Endothelial cell of umbilical vein (primary cell): ENCODE results near the gene ENC1. TPM values are rescaled to one million over a fixed set of nuclear protein-coding genes. Genes with fewer than 3 reads are reported as not detected.

Source experiments
- BruUV-seq: library from RNA; stranded (reverse); fragments of 400-500 nt; replicated peaks from 2 replicates; lab custom pipeline; 2021; lab: Mats Ljungman, UMichigan
- CTCF ChIA-PET: fragments of 300-600, 350-600 bp; sonication (Branson Sonifier 250); formaldehyde crosslinking; loops from one replicate; lab custom pipeline; 2021; ENCODE audit warnings: antibody characterized with exemption, inconsistent platforms; lab: Charles Lee
- POLR2A ChIA-PET: fragments of 300-600, 350-600 bp; sonication (Branson Sonifier 250); formaldehyde crosslinking; loops from one replicate; lab custom pipeline; 2021; ENCODE audit warnings: antibody characterized with exemption, inconsistent platforms; lab: Charles Lee
- DNase-seq: peaks from one replicate; pipeline ENCODE4 v3.0.0-alpha.2; 2011; ENCODE audit warnings: low read depth, low spot score
- FAIRE-seq: peaks from 2 replicates; lab custom pipeline; 2011; peaks lifted over from hg19 to GRCh38; lab: Jason Lieb, UNC
- H2AFZ ChIP-seq: 2 replicates; pipeline ENCODE4 v1.6.0; 2012; ENCODE audit warnings: low read depth, low read length, control low read depth, inconsistent platforms
- H3K27ac ChIP-seq: 2 replicates; pipeline ENCODE4 v1.5.1; 2011; ENCODE audit warnings: low read depth, mild to moderate bottlenecking, control low read depth, low read length, moderate library complexity; ENCODE audit not compliant: insufficient read depth
- H3K27me3 ChIP-seq, 2 experiments: 2 replicates each; pipeline versions ENCODE4 v1.6.0 to v1.6.1; 2011; ENCODE audit warnings: low read length in 2 of 2, mixed read lengths in 1 of 2; ENCODE audit not compliant: control insufficient read depth in 2 of 2, insufficient read depth in 2 of 2
- H3K36me3 ChIP-seq, 2 experiments: 2 replicates in 1 of 2; 3 replicates in 1 of 2; pipeline ENCODE4 v1.5.1; 2011; ENCODE audit warnings: low read length in 2 of 2, mild to moderate bottlenecking in 1 of 2, moderate library complexity in 1 of 2; ENCODE audit not compliant: control insufficient read depth in 2 of 2, insufficient read depth in 2 of 2; ENCODE audit errors: extremely low read depth in 1 of 2
- H3K4me1 ChIP-seq: 3 replicates; pipeline ENCODE4 v1.5.1; 2011; ENCODE audit warnings: mild to moderate bottlenecking, low read length; ENCODE audit not compliant: control insufficient read depth, insufficient read depth; ENCODE audit errors: extremely low read depth
- H3K4me2 ChIP-seq: 2 replicates; pipeline ENCODE4 v1.6.1; 2011; ENCODE audit warnings: low read length, control low read depth, mixed read lengths; ENCODE audit not compliant: insufficient read depth
- H3K4me3 ChIP-seq, 3 experiments: fragments of 200-600 bp in 1 of 3; sonication (generic), shearing (Covaris generic) in 1 of 3; replicated peaks in 1 of 3; 2 replicates each; pipeline ENCODE4 v1.5.1; 2011 to 2016; ENCODE audit warnings: control low read depth in 3 of 3, low read length in 3 of 3, mild to moderate bottlenecking in 2 of 3, inconsistent platforms in 1 of 3, low read depth in 1 of 3, moderate library complexity in 1 of 3; ENCODE audit not compliant: insufficient read depth in 1 of 3
- H3K79me2 ChIP-seq: 2 replicates; pipeline ENCODE4 v1.6.0; 2012; ENCODE audit warnings: low read length, inconsistent platforms; ENCODE audit not compliant: control insufficient read depth, insufficient read depth
- H3K9ac ChIP-seq: replicated peaks from 2 replicates; pipeline ENCODE3; 2011; ENCODE audit warnings: low read length, control low read depth; ENCODE audit not compliant: insufficient read depth; ENCODE audit errors: extremely low read depth
- H3K9me1 ChIP-seq: replicated peaks from 3 replicates; pipeline ENCODE4 v1.6.0; 2011; ENCODE audit warnings: mild to moderate bottlenecking, low read length; ENCODE audit not compliant: control insufficient read depth, insufficient read depth; ENCODE audit errors: extremely low read depth
- H3K9me3 ChIP-seq: replicated peaks from 2 replicates; pipeline ENCODE4 v1.5.1; 2012; ENCODE audit warnings: low read length, inconsistent platforms; ENCODE audit not compliant: control insufficient read depth, insufficient read depth
- H4K20me1 ChIP-seq: replicated peaks from 2 replicates; pipeline ENCODE3; 2011; ENCODE audit warnings: mild to moderate bottlenecking, low read length; ENCODE audit not compliant: control insufficient read depth, insufficient read depth; ENCODE audit errors: extremely low read depth
- EZH2 ChIP-seq: IDR thresholded peaks from 2 replicates; pipeline ENCODE4 v1.6.1; 2012; ENCODE audit warnings: borderline replicate concordance, low read depth, mild to moderate bottlenecking, moderate library complexity, low read length, inconsistent platforms; ENCODE audit not compliant: severe bottlenecking
- FOS ChIP-seq: IDR thresholded peaks from 2 replicates; pipeline ENCODE4 v1.6.1; 2011; ENCODE audit warnings: mild to moderate bottlenecking, low read length, moderate library complexity, borderline replicate concordance; ENCODE audit not compliant: insufficient read depth
- GATA2 ChIP-seq: IDR thresholded peaks from 2 replicates; pipeline ENCODE4 v1.7.0; 2011; ENCODE audit warnings: low read depth, mild to moderate bottlenecking, moderate library complexity, mixed read lengths, low read length; ENCODE audit not compliant: insufficient read length, insufficient read depth
- JUN ChIP-seq: IDR thresholded peaks from 2 replicates; pipeline ENCODE4 v1.6.1; 2011; ENCODE audit warnings: borderline replicate concordance, low read depth; ENCODE audit not compliant: insufficient read length, insufficient read depth
- MYC ChIP-seq: IDR thresholded peaks from one replicate; pipeline ENCODE4 v1.6.1; 2011; ENCODE audit warnings: mild to moderate bottlenecking, low read depth, low read length
- POLR2A ChIP-seq: IDR thresholded peaks from 2 replicates; pipeline ENCODE4 v1.6.1; 2012; ENCODE audit warnings: low read depth, mild to moderate bottlenecking, control low read depth, low read length
- POLR2AphosphoS5 ChIP-seq: IDR thresholded peaks from 2 replicates; pipeline ENCODE4 v1.6.1; 2012; ENCODE audit warnings: low read depth, mild to moderate bottlenecking, control low read depth, low read length, moderate library complexity; ENCODE audit not compliant: insufficient read depth
- dilution Hi-C: fragments of 300-500 bp; cut with MboI; formaldehyde crosslinking; loops from one replicate; pipeline ENCODE4 v1.15.0; 2019; ENCODE audit warnings: low sequenced_read_pairs; ENCODE audit not compliant: extremely low pct_ligation_motif_present
- intact Hi-C: fragments of 100-400 bp; cut with micrococcal nuclease; formaldehyde crosslinking; loops from one replicate; pipeline ENCODE4 v1.10.0; 2022
- polyA plus RNA-seq, 4 experiments: library from polyadenylated mRNA; depleted of rRNA in 3 of 4; stranded (reverse) in 3 of 4; unstranded in 1 of 4; fragments of >200 nt; gene quantifications; 2 replicates each; pipeline versions ENCODE4 v1.2.1 to v1.2.3, GENCODE V29; 2011 to 2012; ENCODE audit warnings: missing spikeins in 1 of 4
- total RNA-seq: library from RNA; stranded (reverse); gene quantifications from 2 replicates; pipeline ENCODE4 v1.2.3, GENCODE V29; 2021
- TF ChIP-seq, protein P1 (sequence below), 2 donors: IDR thresholded peaks; 1 replicate in 1 of 2; 2 replicates in 1 of 2; pipeline ENCODE4 v1.5.1; 2011; ENCODE audit warnings: low read length in 2 of 2, mild to moderate bottlenecking in 2 of 2, moderate library complexity in 2 of 2, control low read depth in 1 of 2, inconsistent platforms in 1 of 2, low read depth in 1 of 2; ENCODE audit not compliant: insufficient read depth in 1 of 2; ENCODE audit errors: extremely low read depth in 1 of 2
- TF ChIP-seq, protein P2 (sequence below): IDR thresholded peaks from 2 replicates; pipeline ENCODE4 v1.6.1; 2011; ENCODE audit not compliant: insufficient read depth, insufficient read length

The ENC1 gene
- total and polyA plus RNA-seq, 2 donors (not counting 3 experiments of a cell fraction or from before 2014, with no cell fraction given) = 42.2 to 53.3 TPM

DNA sequence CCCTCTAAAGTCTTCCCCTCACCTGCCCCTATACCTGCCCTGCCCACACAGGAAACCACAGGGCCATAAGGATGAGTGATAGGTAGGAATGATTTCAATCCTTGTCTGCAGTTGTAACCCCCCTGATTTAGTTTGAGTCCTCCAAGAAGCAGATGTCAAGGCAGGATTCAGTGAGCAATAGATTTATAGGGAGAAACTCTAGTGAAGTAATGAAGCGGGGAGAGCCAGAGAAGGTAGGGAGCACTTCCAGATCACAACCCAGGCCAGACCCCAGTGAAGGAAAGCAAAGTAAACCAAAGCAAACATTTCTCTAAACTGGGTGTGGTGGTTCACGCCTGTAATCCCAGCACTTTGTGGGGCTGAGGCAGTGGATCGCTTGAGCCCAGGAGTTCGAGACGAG, 22.4 kb downstream of the ENC1 start:
- Histone ChIP-seq H3K36me3 (no peaks in the 10 kb centered on the region), H3K4me1 (no peaks in the 10 kb centered on the region), H4K20me1 (no peaks in the 10 kb centered on the region), H3K9me1 (no peaks in the 10 kb centered on the region), H3K27ac (no peak overlapping the region), H3K27me3 (no peaks in the 10 kb centered on the region), H3K9me3 (no peaks in the 10 kb centered on the region), H3K79me2 (no peaks in the 10 kb centered on the region), H3K4me3 (no peak overlapping the region), H2AFZ (no peak overlapping the region), H3K4me2 (no peak overlapping the region), H3K9ac (no peak overlapping the region)
- BruUV-seq = no TSS peak
- TF ChIP-seq POLR2AphosphoS5 (no peak), POLR2A (no peak), GATA2 (no peak), EZH2 (no peak), MYC (no peak)
- TF ChIP-seq, protein P1, sequence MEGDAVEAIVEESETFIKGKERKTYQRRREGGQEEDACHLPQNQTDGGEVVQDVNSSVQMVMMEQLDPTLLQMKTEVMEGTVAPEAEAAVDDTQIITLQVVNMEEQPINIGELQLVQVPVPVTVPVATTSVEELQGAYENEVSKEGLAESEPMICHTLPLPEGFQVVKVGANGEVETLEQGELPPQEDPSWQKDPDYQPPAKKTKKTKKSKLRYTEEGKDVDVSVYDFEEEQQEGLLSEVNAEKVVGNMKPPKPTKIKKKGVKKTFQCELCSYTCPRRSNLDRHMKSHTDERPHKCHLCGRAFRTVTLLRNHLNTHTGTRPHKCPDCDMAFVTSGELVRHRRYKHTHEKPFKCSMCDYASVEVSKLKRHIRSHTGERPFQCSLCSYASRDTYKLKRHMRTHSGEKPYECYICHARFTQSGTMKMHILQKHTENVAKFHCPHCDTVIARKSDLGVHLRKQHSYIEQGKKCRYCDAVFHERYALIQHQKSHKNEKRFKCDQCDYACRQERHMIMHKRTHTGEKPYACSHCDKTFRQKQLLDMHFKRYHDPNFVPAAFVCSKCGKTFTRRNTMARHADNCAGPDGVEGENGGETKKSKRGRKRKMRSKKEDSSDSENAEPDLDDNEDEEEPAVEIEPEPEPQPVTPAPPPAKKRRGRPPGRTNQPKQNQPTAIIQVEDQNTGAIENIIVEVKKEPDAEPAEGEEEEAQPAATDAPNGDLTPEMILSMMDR (IDR thresholded peaks at IDR 0.05; ENCODE audit: extremely low read depth in 1 of 2, insufficient read depth in 1 of 2, low read depth in 1 of 2, low read length in 2 of 2) = no peak
- intact Hi-C loops (no loop called here), dilution Hi-C loops (no loop called here)
- ChIA-PET POLR2A (no interaction called here), CTCF (interaction anchor here (0.6 kb wide), 1 partner anchor 22 kb away, joined by 3 read pairs; the partner anchor contains the start of gene ENC1)
- DNase-seq (no peak), FAIRE-seq (no peak)

DNA sequence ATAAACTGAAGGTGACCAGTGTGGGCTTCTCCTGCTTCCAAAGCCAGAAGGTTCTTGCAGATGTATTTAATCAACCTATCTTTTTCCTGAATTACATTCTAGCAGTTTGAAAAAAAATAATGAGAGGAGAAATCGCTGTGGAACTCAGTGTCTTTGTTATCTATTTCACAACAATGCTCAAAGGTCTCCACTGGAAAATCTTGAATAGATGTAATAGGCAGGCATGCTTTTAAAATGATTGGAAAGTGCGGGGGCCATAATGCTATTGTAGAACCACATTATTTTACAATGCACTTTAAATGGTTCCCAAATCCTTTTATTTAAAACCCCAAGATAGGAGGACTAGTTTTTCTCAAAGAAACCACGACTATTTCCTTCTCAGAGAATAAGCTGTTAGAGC, 23.3 kb downstream of the ENC1 start:
- TF ChIP-seq MYC (no peak), EZH2 (no peak), POLR2AphosphoS5 (no peak), GATA2 (no peak), FOS (no peak), POLR2A (no peak), JUN (no peak)
- TF ChIP-seq, protein P2, sequence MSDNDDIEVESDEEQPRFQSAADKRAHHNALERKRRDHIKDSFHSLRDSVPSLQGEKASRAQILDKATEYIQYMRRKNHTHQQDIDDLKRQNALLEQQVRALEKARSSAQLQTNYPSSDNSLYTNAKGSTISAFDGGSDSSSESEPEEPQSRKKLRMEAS = no peak
- TF ChIP-seq, protein P1 (IDR thresholded peaks at IDR 0.05; ENCODE audit: extremely low read depth in 1 of 2, insufficient read depth in 1 of 2, low read depth in 1 of 2, low read length in 2 of 2) = no peak
- Histone ChIP-seq H3K9ac (no peak overlapping the region), H3K79me2 (no peaks in the 10 kb centered on the region), H3K9me1 (no peaks in the 10 kb centered on the region), H3K4me2 (no peak overlapping the region), H3K4me1 (no peaks in the 10 kb centered on the region), H2AFZ (no peak overlapping the region), H3K36me3 (no peaks in the 10 kb centered on the region), H3K27me3 (no peaks in the 10 kb centered on the region), H3K9me3 (no peaks in the 10 kb centered on the region), H4K20me1 (no peaks in the 10 kb centered on the region), H3K27ac (no peak overlapping the region), H3K4me3 (no peak overlapping the region)
- POLR2A ChIA-PET = no interaction called here
- dilution Hi-C loops (no loop called here), intact Hi-C loops (no loop called here)
- DNase-seq (no peak), FAIRE-seq (no peak)
- BruUV-seq = no TSS peak
- CTCF ChIA-PET = interaction anchor here (0.6 to 3.0 kb wide), 5 partner anchors 10 to 582 kb away, joined by 3 to 11 read pairs (median 3); partner anchors contain the start of gene ENC1
